HCT116 (cell line): ENCODE results near the gene KRTAP20-4.

Source experiments
- CEBPB ChIP-seq: IDR thresholded peaks from 2 replicates; pipeline ENCODE4 v1.6.1; 2012; ENCODE audit warnings: low read depth
- ELF1 ChIP-seq: IDR thresholded peaks from 2 replicates; pipeline ENCODE4 v1.6.1; 2012; ENCODE audit warnings: low read depth, borderline replicate concordance
- EZH2 ChIP-seq: fragments of 200-600 bp; sonication (generic); IDR thresholded peaks from 2 replicates; pipeline ENCODE4 v1.6.1; 2017; ENCODE audit warnings: antibody characterized with exemption, mixed run types
- JUND ChIP-seq: IDR thresholded peaks from 2 replicates; pipeline ENCODE4 v1.6.1; 2012
- POLR2A ChIP-seq: IDR thresholded peaks from 2 replicates; pipeline ENCODE4 v1.7.0; 2011; ENCODE audit warnings: borderline replicate concordance; ENCODE audit not compliant: insufficient read depth, insufficient read length; ENCODE audit errors: extremely low read depth
- RAD21 ChIP-seq: IDR thresholded peaks from 2 replicates; pipeline ENCODE4 v1.6.1; 2012; ENCODE audit warnings: low read depth, mild to moderate bottlenecking
- SP1 ChIP-seq: IDR thresholded peaks from 2 replicates; pipeline ENCODE4 v1.6.1; 2012; ENCODE audit warnings: low read depth
- SRF ChIP-seq: IDR thresholded peaks from 2 replicates; pipeline ENCODE4 v1.6.1; 2012; ENCODE audit warnings: low read depth
- ZNF274 ChIP-seq: fragments of 200-500 bp; sonication (Bioruptor generic); IDR thresholded peaks from 2 replicates; pipeline ENCODE4 v1.6.1; 2014; ENCODE audit warnings: mild to moderate bottlenecking, low read depth, low read length, inconsistent platforms
- TF ChIP-seq, protein P1 (sequence below), 3 experiments: fragments of 200-600 bp in 1 of 3; sonication (generic) in 1 of 3; IDR thresholded peaks in 2 of 3; conservative IDR thresholded peaks in 1 of 3; 2 replicates each; pipeline ENCODE4 v1.5.1; 2012 to 2017; ENCODE audit warnings: low read depth in 2 of 3, low read length in 2 of 3, antibody characterized with exemption in 1 of 3, borderline replicate concordance in 1 of 3, control low read depth in 1 of 3, mild to moderate bottlenecking in 1 of 3, mixed read lengths in 1 of 3, mixed run types in 1 of 3, moderate library complexity in 1 of 3; ENCODE audit not compliant: insufficient read depth in 1 of 3
- TF ChIP-seq, protein P2 (sequence below): IDR thresholded peaks from 2 replicates; pipeline ENCODE4 v1.6.1; 2012

DNA sequence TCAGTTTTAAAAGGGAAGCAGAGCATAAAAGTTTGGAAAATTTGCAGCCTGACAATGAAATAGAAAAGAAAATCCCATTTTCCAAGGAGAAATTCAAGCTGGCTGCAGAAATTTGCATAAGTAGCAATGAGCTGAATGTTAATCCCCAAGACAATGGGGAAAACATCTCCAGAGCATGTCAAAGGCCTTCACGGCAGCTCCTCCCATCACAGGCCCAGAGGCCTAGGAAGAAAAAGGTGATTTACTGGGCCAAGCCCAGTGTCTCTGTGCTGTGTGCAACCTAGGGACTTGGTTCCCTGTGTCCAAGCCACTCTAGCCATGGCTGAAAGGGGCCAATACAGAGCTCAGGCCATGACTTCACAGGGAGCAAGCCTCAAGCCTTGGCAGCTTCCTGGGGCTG is 48.3 kb downstream of the KRTAP20-4 start:
- TF ChIP-seq JUND = no peak
- TF ChIP-seq POLR2A = no peak
- TF ChIP-seq RAD21 = no peak
- TF ChIP-seq SP1 = no peak
- no peak for TF ChIP-seq SRF
- TF ChIP-seq, protein P1, sequence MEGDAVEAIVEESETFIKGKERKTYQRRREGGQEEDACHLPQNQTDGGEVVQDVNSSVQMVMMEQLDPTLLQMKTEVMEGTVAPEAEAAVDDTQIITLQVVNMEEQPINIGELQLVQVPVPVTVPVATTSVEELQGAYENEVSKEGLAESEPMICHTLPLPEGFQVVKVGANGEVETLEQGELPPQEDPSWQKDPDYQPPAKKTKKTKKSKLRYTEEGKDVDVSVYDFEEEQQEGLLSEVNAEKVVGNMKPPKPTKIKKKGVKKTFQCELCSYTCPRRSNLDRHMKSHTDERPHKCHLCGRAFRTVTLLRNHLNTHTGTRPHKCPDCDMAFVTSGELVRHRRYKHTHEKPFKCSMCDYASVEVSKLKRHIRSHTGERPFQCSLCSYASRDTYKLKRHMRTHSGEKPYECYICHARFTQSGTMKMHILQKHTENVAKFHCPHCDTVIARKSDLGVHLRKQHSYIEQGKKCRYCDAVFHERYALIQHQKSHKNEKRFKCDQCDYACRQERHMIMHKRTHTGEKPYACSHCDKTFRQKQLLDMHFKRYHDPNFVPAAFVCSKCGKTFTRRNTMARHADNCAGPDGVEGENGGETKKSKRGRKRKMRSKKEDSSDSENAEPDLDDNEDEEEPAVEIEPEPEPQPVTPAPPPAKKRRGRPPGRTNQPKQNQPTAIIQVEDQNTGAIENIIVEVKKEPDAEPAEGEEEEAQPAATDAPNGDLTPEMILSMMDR (IDR thresholded peaks at IDR 0.05 in 2 of 3, conservative IDR thresholded peaks at IDR 0.05 in 1 of 3; ENCODE audit: borderline replicate concordance in 1 of 3, insufficient read depth in 1 of 3, low read depth in 2 of 3, low read length in 2 of 3) = no peak
- no peak for TF ChIP-seq ZNF274
- TF ChIP-seq, protein P2, sequence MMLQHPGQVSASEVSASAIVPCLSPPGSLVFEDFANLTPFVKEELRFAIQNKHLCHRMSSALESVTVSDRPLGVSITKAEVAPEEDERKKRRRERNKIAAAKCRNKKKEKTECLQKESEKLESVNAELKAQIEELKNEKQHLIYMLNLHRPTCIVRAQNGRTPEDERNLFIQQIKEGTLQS = no peak
- TF ChIP-seq ELF1 = no peak
- no peak for TF ChIP-seq EZH2
- TF ChIP-seq CEBPB = no peak
